Measurements from ENCODE around the gene TRERF1.
A peak's percentile ranks its signal among the peaks of the same experiment; 100 is the strongest.

Gene TRERF1

DNA sequence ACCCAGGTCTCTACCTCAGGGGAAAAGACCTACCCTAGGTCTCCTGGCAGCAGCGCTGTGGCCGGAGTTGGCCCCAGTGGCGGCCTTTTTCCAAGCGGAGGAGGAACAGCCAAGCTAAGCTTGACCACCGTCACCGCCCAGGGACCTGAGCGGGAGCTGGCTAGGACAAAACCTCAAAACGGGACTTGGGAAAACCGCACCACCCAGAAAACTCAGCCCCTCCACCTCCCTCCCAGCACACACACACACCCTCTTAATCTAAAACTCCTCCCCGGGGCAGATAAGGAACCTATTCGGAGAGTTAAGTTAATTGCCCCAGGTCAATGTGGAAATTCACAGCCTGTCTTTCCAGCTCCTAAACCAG is 2.7 kb upstream of the TRERF1 start:
- TF ChIP-seq, protein P1, sequence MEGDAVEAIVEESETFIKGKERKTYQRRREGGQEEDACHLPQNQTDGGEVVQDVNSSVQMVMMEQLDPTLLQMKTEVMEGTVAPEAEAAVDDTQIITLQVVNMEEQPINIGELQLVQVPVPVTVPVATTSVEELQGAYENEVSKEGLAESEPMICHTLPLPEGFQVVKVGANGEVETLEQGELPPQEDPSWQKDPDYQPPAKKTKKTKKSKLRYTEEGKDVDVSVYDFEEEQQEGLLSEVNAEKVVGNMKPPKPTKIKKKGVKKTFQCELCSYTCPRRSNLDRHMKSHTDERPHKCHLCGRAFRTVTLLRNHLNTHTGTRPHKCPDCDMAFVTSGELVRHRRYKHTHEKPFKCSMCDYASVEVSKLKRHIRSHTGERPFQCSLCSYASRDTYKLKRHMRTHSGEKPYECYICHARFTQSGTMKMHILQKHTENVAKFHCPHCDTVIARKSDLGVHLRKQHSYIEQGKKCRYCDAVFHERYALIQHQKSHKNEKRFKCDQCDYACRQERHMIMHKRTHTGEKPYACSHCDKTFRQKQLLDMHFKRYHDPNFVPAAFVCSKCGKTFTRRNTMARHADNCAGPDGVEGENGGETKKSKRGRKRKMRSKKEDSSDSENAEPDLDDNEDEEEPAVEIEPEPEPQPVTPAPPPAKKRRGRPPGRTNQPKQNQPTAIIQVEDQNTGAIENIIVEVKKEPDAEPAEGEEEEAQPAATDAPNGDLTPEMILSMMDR (conservative IDR thresholded peaks at IDR 0.05; ENCODE audit: low read length), result no peak
- DNase-seq (ENCODE audit: low read depth), result no peak
- H3K4me3 ChIP-seq (ENCODE audit: low read length), result peak overlapping the region; percentile 85

DNA sequence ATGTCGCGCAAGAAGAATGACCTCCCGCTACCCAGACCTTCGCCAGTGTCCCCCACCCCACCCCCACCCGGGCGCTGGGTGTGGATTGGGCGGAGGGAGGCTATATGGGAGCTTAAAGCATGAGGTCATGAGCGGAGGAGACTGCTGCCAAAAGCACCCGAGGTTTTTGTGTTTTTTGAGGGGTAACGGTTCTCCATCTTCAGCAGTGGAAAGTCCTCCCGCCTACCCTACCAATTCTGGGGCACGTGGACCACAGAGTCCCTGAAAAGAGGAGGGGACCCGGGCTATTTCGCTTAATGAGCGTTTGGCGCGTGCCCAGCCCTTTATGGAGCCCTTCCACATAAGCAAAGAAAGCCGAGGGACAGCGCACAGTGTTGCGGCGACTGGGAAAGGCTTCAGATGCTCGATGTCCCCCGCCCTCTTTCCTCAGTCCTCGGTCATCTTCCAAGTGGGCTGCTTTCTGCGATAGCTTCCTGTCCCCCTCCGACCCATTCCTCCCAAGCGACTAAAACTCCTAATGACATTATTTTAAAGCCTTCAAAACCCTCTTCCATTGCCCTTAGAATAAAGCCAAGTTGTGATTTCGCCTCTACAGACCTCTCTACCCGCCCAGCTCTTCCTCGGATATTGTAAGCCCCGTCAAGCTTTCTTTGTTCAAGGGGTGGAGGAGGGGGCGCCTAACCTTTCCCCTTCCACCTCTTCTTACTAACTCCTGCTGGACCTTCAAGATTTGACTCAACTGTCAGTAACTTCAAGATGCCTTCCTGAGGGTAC is 2.1 kb upstream of the TRERF1 start:
- TF ChIP-seq, protein P1 (conservative IDR thresholded peaks at IDR 0.05; ENCODE audit: low read length), result no peak
- peak; percentile 61 for DNase-seq (ENCODE audit: low read depth)
- H3K4me3 ChIP-seq (ENCODE audit: low read length), result peak overlapping the region; percentile 85

DNA sequence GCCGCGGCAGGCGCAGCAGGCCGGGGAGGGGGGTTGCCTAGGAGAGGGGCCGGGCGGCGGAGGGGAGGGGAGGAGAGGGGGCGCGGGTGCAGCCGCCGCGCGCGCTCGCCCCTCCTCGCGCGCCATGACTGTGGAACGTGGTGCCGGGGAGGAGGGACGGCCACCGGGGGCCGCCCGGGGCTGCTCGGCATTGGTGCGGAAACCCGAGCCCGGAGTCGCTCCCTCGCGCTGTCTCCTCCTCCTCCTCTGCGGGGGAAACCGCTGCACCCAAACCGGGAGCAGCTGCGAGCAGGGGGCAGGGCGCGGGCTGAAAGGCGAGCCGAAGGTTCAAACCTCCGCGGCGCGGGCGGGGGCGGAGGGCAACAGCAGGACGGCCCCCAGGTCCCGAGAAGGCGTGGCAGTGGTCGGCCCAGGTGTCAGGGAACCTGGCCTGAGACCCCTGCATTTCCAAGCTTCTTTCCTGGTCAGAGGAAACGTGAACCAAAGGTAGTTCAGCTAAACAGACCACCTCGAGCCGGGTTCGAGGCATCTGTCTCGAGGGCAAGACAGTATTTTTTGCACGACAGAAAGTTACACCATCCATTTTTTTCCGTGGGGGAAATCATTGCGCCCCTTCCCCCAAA is 1.4 kb upstream of the TRERF1 start:
- peak; percentile 90 for DNase-seq (ENCODE audit: low read depth)
- TF ChIP-seq, protein P1 (conservative IDR thresholded peaks at IDR 0.05; ENCODE audit: low read length), result no peak; the same call in 1 of the 2 replicates
- H3K4me3 ChIP-seq (ENCODE audit: low read length), result peak overlapping the region; percentile 85

DNA sequence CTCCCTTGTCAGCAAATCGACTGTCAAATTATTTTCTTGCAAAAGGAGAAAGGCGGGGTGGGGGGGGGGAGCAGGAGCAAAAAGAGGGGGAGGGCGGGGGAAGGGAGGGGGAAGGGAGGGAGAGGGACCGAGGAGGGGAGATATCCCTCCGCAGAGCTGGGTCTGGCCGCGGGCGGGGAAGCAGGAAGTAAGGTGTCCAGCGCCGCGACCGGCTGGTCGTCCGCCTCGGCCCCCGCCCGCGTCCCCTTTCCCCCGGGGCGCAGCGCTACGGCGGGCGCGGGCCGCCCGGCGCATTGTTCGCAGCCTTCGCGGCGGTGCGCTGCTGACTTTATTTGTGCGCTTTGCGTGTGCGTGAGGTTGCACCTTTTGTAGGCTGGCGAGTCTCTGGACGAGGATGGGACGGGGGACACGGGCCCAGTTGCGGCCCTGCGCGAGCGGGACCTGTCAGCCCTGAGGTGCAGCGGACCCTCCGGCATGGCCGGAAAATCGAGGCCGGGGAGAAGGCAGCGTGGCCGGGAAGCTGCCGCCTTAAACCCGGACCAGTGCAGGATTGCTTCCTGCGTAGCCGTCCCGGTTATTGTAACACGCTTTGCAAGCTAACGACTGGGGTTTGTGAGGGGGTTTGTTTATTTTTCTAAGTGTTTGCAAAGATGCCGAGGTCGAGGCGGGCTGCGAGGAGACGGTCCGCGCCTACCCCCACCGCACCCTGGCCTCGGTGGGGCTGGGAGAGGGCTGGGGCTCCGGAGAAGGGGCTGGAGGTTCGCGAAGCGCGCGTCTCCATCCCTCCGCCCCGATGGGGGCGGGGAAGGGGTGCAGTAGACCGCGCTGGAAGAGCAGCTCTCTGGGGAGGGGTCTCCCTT is 675 bp upstream of the TRERF1 start:
- TF ChIP-seq, protein P1 (conservative IDR thresholded peaks at IDR 0.05; ENCODE audit: low read length), result no peak
- DNase-seq (ENCODE audit: low read depth), result peak; percentile 80
- peak overlapping the region; percentile 85 for H3K4me3 ChIP-seq (ENCODE audit: low read length)

DNA sequence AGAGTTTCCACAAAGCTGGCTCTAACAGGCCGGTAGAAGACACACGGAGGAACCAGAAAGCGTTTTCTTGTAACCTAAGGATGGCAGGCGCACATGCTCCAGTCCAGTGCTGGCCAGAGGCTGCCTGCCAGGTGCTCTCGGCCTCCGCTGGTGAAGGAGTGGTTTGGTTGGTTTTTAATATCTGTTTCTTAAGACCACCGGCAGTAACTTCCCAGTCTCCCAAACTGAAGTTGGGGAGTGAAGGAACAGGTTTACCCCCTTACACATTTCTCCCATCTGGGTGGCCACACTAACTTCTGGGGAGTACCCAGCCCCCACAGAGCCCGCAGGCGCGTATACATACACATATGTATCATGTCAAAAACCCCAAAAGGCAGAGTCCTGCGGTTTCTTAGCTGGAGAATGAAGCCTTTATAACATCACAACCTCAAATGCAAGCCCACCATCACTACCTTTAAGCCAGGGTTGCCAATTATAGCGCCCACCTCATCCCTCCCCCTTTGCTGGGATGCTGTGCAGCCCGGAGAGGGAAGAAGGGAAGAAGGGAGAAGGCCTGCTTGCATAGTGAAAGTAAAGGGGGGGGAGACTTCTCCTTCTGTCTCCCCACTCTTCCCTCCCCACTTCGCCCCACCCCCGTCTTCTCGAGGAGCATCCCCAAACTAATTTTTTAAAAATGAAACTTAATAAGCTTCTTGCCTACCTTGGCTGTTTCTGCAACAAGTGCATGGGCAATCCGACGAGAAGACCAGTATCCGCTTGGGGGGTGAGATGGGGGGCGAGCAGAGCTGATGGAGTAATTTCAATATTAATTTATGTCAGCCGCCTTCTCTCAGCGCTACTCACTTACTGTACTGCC is 1.0 kb downstream of the TRERF1 start:
- TF ChIP-seq, protein P1 (conservative IDR thresholded peaks at IDR 0.05; ENCODE audit: low read length), result no peak
- H3K4me3 ChIP-seq (ENCODE audit: low read length), result peak overlapping the region; percentile 85
- DNase-seq (ENCODE audit: low read depth), result no peak

DNA sequence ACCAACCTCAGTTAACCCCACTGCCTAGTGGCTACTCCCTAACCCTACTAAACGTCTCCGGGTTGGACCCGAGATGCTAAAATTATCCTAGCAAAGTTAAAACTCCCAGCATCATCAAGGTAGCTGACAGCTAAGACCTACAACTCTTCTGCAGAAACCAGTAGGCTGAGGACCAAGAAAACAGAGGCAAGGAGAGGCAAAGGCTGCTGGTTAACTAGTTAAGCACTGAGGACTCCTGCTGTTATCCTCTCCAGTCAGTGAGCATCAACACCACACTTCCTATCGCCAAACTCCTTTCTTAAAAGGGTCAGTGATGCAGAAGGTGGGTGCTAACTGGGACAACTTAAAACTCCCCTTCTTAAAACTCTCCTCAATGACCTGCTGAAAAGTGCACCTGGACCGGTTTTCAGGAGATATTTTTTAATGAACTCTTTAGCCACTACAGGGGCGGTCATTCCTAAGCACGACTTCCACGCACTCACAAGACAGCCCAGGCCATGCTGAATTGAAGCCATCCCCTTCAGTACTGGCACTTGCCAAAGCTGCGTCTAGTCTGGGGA is 1.7 kb downstream of the TRERF1 start:
- H3K4me3 ChIP-seq (ENCODE audit: low read length), result peak overlapping the region; percentile 85
- TF ChIP-seq, protein P1 (conservative IDR thresholded peaks at IDR 0.05; ENCODE audit: low read length), result peak; percentile 10
- DNase-seq (ENCODE audit: low read depth), result no peak
